GM12874 (cell line): ENCODE data around the gene PCCA.

ENCODE experiments used
- CTCF ChIP-seq: IDR thresholded peaks from 2 replicates; pipeline ENCODE4 v1.5.1; 2011; ENCODE audit warnings: low read depth, mild to moderate bottlenecking, control low read depth, low read length, moderate library complexity; ENCODE audit not compliant: insufficient read depth

Gene PCCA

GRCh38 chr13:100381595-100382224, 292.8 kb downstream of the PCCA start:
- TF ChIP-seq CTCF: no peak

- no peak for TF ChIP-seq CTCF
These were observed 293.9 kb downstream of the PCCA start for GRCh38 chr13:100382785-100383184.

GRCh38 chr13:100387416-100387815, 298.5 kb downstream of the PCCA start:
- TF ChIP-seq CTCF: no peak

GRCh38 chr13:100388923-100389322, 300.0 kb downstream of the PCCA start:
- no peak for TF ChIP-seq CTCF

GRCh38 chr13:100389617-100390016, 300.7 kb downstream of the PCCA start:
- TF ChIP-seq CTCF: no peak

- no peak for TF ChIP-seq CTCF
These were observed 304.1 kb downstream of the PCCA start for GRCh38 chr13:100392709-100393630.

GRCh38 chr13:100394005-100394695, 305.3 kb downstream of the PCCA start:
- no peak for TF ChIP-seq CTCF
